ENCODE measurements around the gene TENM4.
"Not testable (repeated sequence)": the region's sequence is repeated elsewhere in the genome, so short reads cannot be mapped to it uniquely, and the experiment has no call there.

Gene TENM4

GRCh38 chr11:78835646-78836045 is 605.2 kb downstream of the TENM4 start:
- Histone ChIP-seq H3K36me3 (ENCODE audit: insufficient read depth, low read length) (no peaks in the 10 kb centered on the region), H3K9ac (ENCODE audit: insufficient read length) (no peak overlapping the region), H3K4me3 (no peak overlapping the region), H3K9me3 (ENCODE audit: low read depth, low read length) (no peaks in the 10 kb centered on the region), H3K27ac (no peak overlapping the region)
- no peak for DNase-seq (ENCODE audit: low read depth, low spot score)
- no peak for TF ChIP-seq FOXP2 (optimal IDR thresholded peaks at IDR 0.05; ENCODE audit: control extremely low read depth, extremely low read length, insufficient read depth)
- no peak for TF ChIP-seq EZH2 (IDR thresholded peaks at IDR 0.05)
- no peak for TF ChIP-seq POLR2AphosphoS5 (IDR thresholded peaks at IDR 0.05; ENCODE audit: borderline replicate concordance, low read depth, low read length)

GRCh38 chr11:78834886-78835285 is 605.9 kb downstream of the TENM4 start:
- DNase-seq (ENCODE audit: low read depth, low spot score) = no peak
- H3K9me3 ChIP-seq (ENCODE audit: low read depth, low read length) = no peaks in the 10 kb centered on the region
- H3K9ac ChIP-seq (ENCODE audit: insufficient read length) = no peak overlapping the region
- no peaks in the 10 kb centered on the region for H3K36me3 ChIP-seq (ENCODE audit: insufficient read depth, low read length)
- H3K27ac ChIP-seq = no peak overlapping the region
- H3K4me3 ChIP-seq = no peak overlapping the region
- TF ChIP-seq POLR2AphosphoS5 (IDR thresholded peaks at IDR 0.05; ENCODE audit: borderline replicate concordance, low read depth, low read length) (no peak), FOXP2 (optimal IDR thresholded peaks at IDR 0.05; ENCODE audit: control extremely low read depth, extremely low read length, insufficient read depth) (no peak), EZH2 (IDR thresholded peaks at IDR 0.05) (no peak)

- Histone ChIP-seq H3K9ac (ENCODE audit: insufficient read length) (no peak overlapping the region), H3K4me3 (no peak overlapping the region), H3K9me3 (ENCODE audit: low read depth, low read length) (no peaks in the 10 kb centered on the region), H3K36me3 (ENCODE audit: insufficient read depth, low read length) (no peaks in the 10 kb centered on the region), H3K27ac (no peak overlapping the region)
- no peak for TF ChIP-seq FOXP2 (optimal IDR thresholded peaks at IDR 0.05; ENCODE audit: control extremely low read depth, extremely low read length, insufficient read depth)
- DNase-seq (ENCODE audit: low read depth, low spot score) = no peak
Observed at GRCh38 chr11:78833237-78833636, 607.6 kb downstream of the TENM4 start.

GRCh38 chr11:78832226-78832947 is 608.4 kb downstream of the TENM4 start:
- Histone ChIP-seq H3K9me3 (ENCODE audit: low read depth, low read length) (no peaks in the 10 kb centered on the region), H3K9ac (ENCODE audit: insufficient read length) (no peak overlapping the region), H3K27ac (no peak overlapping the region), H3K36me3 (ENCODE audit: insufficient read depth, low read length) (no peaks in the 10 kb centered on the region), H3K4me3 (no peak overlapping the region)
- no peak for DNase-seq (ENCODE audit: low read depth, low spot score)
- TF ChIP-seq FOXP2 (optimal IDR thresholded peaks at IDR 0.05; ENCODE audit: control extremely low read depth, extremely low read length, insufficient read depth) (no peak), EZH2 (IDR thresholded peaks at IDR 0.05) (no peak), POLR2AphosphoS5 (IDR thresholded peaks at IDR 0.05; ENCODE audit: borderline replicate concordance, low read depth, low read length) (no peak)

GRCh38 chr11:78831571-78831970 is 609.3 kb downstream of the TENM4 start:
- H3K9ac ChIP-seq (ENCODE audit: insufficient read length) = no peak overlapping the region
- H3K9me3 ChIP-seq (ENCODE audit: low read depth, low read length) = no peaks in the 10 kb centered on the region
- TF ChIP-seq FOXP2 (optimal IDR thresholded peaks at IDR 0.05; ENCODE audit: control extremely low read depth, extremely low read length, insufficient read depth) = no peak
- no peak for TF ChIP-seq POLR2AphosphoS5 (IDR thresholded peaks at IDR 0.05; ENCODE audit: borderline replicate concordance, low read depth, low read length)
- no peak for TF ChIP-seq EZH2 (IDR thresholded peaks at IDR 0.05)
- H3K27ac ChIP-seq = no peak overlapping the region
- no peaks in the 10 kb centered on the region for H3K36me3 ChIP-seq (ENCODE audit: insufficient read depth, low read length)
- DNase-seq (ENCODE audit: low read depth, low spot score) = no peak
- H3K4me3 ChIP-seq = no peak overlapping the region

- no peak overlapping the region for H3K9ac ChIP-seq (ENCODE audit: insufficient read length)
- no peaks in the 10 kb centered on the region for H3K36me3 ChIP-seq (ENCODE audit: insufficient read depth, low read length)
- H3K4me3 ChIP-seq = no peak overlapping the region
- no peak for TF ChIP-seq POLR2AphosphoS5 (IDR thresholded peaks at IDR 0.05; ENCODE audit: borderline replicate concordance, low read depth, low read length)
- no peak for TF ChIP-seq FOXP2 (optimal IDR thresholded peaks at IDR 0.05; ENCODE audit: control extremely low read depth, extremely low read length, insufficient read depth)
- no peak for TF ChIP-seq EZH2 (IDR thresholded peaks at IDR 0.05)
- H3K27ac ChIP-seq = no peak overlapping the region
- no peaks in the 10 kb centered on the region for H3K9me3 ChIP-seq (ENCODE audit: low read depth, low read length)
- no peak for DNase-seq (ENCODE audit: low read depth, low spot score)
Observed at GRCh38 chr11:78830277-78830819, 610.5 kb downstream of the TENM4 start.

- DNase-seq (ENCODE audit: low read depth, low spot score) = no peak
- Histone ChIP-seq H3K27ac (no peak overlapping the region), H3K36me3 (ENCODE audit: insufficient read depth, low read length) (no peaks in the 10 kb centered on the region), H3K9ac (ENCODE audit: insufficient read length) (no peak overlapping the region), H3K4me3 (no peak overlapping the region), H3K9me3 (ENCODE audit: low read depth, low read length) (no peaks in the 10 kb centered on the region)
- no peak for TF ChIP-seq FOXP2 (optimal IDR thresholded peaks at IDR 0.05; ENCODE audit: control extremely low read depth, extremely low read length, insufficient read depth)
- TF ChIP-seq POLR2AphosphoS5 (IDR thresholded peaks at IDR 0.05; ENCODE audit: borderline replicate concordance, low read depth, low read length) = no peak
- TF ChIP-seq EZH2 (IDR thresholded peaks at IDR 0.05) = no peak
Observed at GRCh38 chr11:78829146-78829545, 611.7 kb downstream of the TENM4 start.

GRCh38 chr11:78828676-78829075 is 612.2 kb downstream of the TENM4 start:
- no peak overlapping the region for H3K27ac ChIP-seq
- TF ChIP-seq EZH2 (IDR thresholded peaks at IDR 0.05) = no peak
- TF ChIP-seq FOXP2 (optimal IDR thresholded peaks at IDR 0.05; ENCODE audit: control extremely low read depth, extremely low read length, insufficient read depth) = no peak
- no peak overlapping the region for H3K9ac ChIP-seq (ENCODE audit: insufficient read length)
- no peaks in the 10 kb centered on the region for H3K36me3 ChIP-seq (ENCODE audit: insufficient read depth, low read length)
- H3K4me3 ChIP-seq = no peak overlapping the region
- H3K9me3 ChIP-seq (ENCODE audit: low read depth, low read length) = no peaks in the 10 kb centered on the region
- no peak for DNase-seq (ENCODE audit: low read depth, low spot score)

GRCh38 chr11:78827291-78827690 is 613.5 kb downstream of the TENM4 start:
- not testable (repeated sequence) for H3K9me3 ChIP-seq (ENCODE audit: low read depth, low read length); H3K36me3 ChIP-seq (ENCODE audit: insufficient read depth, low read length); DNase-seq (ENCODE audit: low read depth, low spot score); H3K9ac ChIP-seq (ENCODE audit: insufficient read length); H3K4me3 ChIP-seq; H3K27ac ChIP-seq
